ENCODE results near the gene ICAM3. TPM values are rescaled to one million over a fixed set of nuclear protein-coding genes. Genes with fewer than 3 reads are reported as not detected.

The ICAM3 gene
- total RNA-seq, 2 experiments from 2014 or later, result 63.7 to 76.4 TPM

DNA sequence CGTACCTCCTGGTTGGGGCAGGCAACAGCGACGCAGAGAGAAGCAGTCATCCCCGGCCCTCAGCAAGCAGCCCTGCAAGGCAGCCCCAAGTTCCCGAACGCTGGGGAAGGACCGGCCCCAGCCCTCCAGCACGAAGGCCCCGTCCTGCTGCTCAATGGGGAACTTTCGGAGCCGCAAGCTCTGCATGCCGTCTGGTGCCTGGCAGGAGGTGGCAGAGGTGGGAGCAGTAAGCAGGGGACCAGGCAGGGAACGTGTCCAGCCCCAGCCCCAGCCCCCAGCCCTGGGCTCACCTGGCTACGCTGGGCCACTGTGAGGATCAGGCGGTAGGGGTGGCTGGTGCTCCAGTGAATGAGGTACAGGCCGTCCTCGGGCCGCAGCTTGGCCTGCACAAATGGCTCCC, 22.8 kb upstream of the ICAM3 start:
- H3K4me3 ChIP-seq (ENCODE audit: low read depth, low read length, poor library complexity, severe bottlenecking), result no peak overlapping the region
- H2AFZ ChIP-seq (ENCODE audit: low read length), result no peak overlapping the region
- TF ChIP-seq, protein P1, sequence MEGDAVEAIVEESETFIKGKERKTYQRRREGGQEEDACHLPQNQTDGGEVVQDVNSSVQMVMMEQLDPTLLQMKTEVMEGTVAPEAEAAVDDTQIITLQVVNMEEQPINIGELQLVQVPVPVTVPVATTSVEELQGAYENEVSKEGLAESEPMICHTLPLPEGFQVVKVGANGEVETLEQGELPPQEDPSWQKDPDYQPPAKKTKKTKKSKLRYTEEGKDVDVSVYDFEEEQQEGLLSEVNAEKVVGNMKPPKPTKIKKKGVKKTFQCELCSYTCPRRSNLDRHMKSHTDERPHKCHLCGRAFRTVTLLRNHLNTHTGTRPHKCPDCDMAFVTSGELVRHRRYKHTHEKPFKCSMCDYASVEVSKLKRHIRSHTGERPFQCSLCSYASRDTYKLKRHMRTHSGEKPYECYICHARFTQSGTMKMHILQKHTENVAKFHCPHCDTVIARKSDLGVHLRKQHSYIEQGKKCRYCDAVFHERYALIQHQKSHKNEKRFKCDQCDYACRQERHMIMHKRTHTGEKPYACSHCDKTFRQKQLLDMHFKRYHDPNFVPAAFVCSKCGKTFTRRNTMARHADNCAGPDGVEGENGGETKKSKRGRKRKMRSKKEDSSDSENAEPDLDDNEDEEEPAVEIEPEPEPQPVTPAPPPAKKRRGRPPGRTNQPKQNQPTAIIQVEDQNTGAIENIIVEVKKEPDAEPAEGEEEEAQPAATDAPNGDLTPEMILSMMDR (conservative IDR thresholded peaks at IDR 0.05; ENCODE audit: low read length), result no peak
- no peaks in the 10 kb centered on the region for H3K9me3 ChIP-seq (ENCODE audit: low read length)
- no peaks in the 10 kb centered on the region for H3K79me2 ChIP-seq (ENCODE audit: insufficient read depth, low read depth, low read length)
- no peaks in the 10 kb centered on the region for H3K9me2 ChIP-seq (ENCODE audit: insufficient read depth, low read length)
- H3K27ac ChIP-seq (ENCODE audit: low read depth, low read length, poor library complexity, severe bottlenecking), result no peak overlapping the region
- no peaks in the 10 kb centered on the region for H3K4me1 ChIP-seq (ENCODE audit: insufficient read depth, low read length, poor library complexity, severe bottlenecking)
- no TSS peak for BruUV-seq (replicated peaks)
- POLR2A ChIA-PET, result interaction anchor here (0.7 kb wide), 1 partner anchor 9 kb away, joined by 3 read pairs; no protein-coding TSS in a partner anchor
- peaks cover 86% of the 10 kb centered on the region for H3K36me3 ChIP-seq (ENCODE audit: insufficient read depth, low read length)
- no peak for DNase-seq (ENCODE audit: low spot score)
- no peak overlapping the region for H3K4me2 ChIP-seq (ENCODE audit: low read length)
- intact Hi-C loops (cut with micrococcal nuclease; ENCODE audit: unreplicated experiment), result no loop called here
- CTCF ChIA-PET (ENCODE audit: unreplicated experiment), result no interaction called here
- no peaks in the 10 kb centered on the region for H4K20me1 ChIP-seq (ENCODE audit: insufficient read depth, low read length)

DNA sequence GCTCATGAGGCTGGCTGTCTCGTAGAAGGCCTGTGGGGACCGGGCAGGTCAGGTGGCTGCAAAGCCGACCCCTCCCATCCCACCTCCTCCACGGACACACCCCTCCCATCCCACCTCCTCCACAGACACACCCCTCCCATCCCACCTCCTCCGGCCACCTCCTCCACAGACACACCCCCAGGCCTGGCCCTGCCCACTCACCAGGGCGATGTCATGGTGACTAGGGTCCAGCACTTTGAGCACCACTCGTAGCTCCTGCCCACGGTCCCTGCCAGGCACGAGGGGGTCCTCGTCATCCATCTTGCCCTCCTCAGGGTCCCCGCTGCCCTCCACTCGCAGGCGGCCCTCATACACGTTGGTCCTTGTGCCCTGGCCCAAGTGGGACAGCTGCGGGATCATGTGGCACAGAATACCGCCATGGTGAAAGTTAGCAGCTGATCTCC, 22.2 kb upstream of the ICAM3 start:
- ChIA-PET POLR2A (no interaction called here), CTCF (ENCODE audit: unreplicated experiment) (no interaction called here)
- Histone ChIP-seq H3K27ac (ENCODE audit: low read depth, low read length, poor library complexity, severe bottlenecking) (no peak overlapping the region), H3K4me1 (ENCODE audit: insufficient read depth, low read length, poor library complexity, severe bottlenecking) (no peaks in the 10 kb centered on the region), H3K79me2 (ENCODE audit: insufficient read depth, low read depth, low read length) (no peaks in the 10 kb centered on the region), H3K4me3 (ENCODE audit: low read depth, low read length, poor library complexity, severe bottlenecking) (no peak overlapping the region), H3K9me2 (ENCODE audit: insufficient read depth, low read length) (no peaks in the 10 kb centered on the region), H3K4me2 (ENCODE audit: low read length) (no peak overlapping the region), H4K20me1 (ENCODE audit: insufficient read depth, low read length) (no peaks in the 10 kb centered on the region), H3K9me3 (ENCODE audit: low read length) (no peaks in the 10 kb centered on the region), H2AFZ (ENCODE audit: low read length) (no peak overlapping the region), H3K36me3 (ENCODE audit: insufficient read depth, low read length) (peaks cover 83% of the 10 kb centered on the region)
- no TSS peak for BruUV-seq (replicated peaks)
- TF ChIP-seq EZH2phosphoT487 (IDR thresholded peaks at IDR 0.05; ENCODE audit: borderline replicate concordance, low read depth, low read length), result no peak
- TF ChIP-seq, protein P1 (conservative IDR thresholded peaks at IDR 0.05; ENCODE audit: low read length), result no peak
- no peak for DNase-seq (ENCODE audit: low spot score)
- intact Hi-C loops (cut with micrococcal nuclease; ENCODE audit: unreplicated experiment), result no loop called here

DNA sequence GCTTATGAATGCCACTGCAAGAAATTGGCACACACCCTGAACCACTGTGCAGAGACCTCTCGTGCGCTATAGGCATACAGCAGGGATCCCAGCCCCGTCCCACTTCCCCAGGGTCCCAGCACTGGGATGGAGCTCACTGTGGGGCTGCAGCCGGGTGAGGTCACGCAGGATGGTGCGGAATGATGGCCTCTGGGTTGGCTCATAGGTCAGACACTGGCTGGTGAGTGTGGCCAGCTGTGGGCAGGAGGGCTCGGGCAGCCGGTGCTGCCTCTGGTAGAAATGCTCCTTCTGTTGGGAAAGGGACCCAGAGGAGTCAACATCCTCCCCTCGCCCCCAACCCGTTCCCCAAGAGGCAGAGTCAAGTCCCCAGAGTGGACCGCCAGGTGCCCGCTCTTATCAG, 17.0 kb upstream of the ICAM3 start:
- intact Hi-C loops (cut with micrococcal nuclease; ENCODE audit: unreplicated experiment), result no loop called here
- no peak overlapping the region for H3K4me3 ChIP-seq (ENCODE audit: low read depth, low read length, poor library complexity, severe bottlenecking)
- H3K27ac ChIP-seq (ENCODE audit: low read depth, low read length, poor library complexity, severe bottlenecking), result no peak overlapping the region
- CTCF ChIA-PET (ENCODE audit: unreplicated experiment), result no interaction called here
- DNase-seq (ENCODE audit: low spot score), result no peak
- H3K36me3 ChIP-seq (ENCODE audit: insufficient read depth, low read length), result peaks cover 67% of the 10 kb centered on the region
- no peak overlapping the region for H2AFZ ChIP-seq (ENCODE audit: low read length)
- H3K79me2 ChIP-seq (ENCODE audit: insufficient read depth, low read depth, low read length), result no peaks in the 10 kb centered on the region
- H3K4me2 ChIP-seq (ENCODE audit: low read length), result no peak overlapping the region
- no TSS peak for BruUV-seq (replicated peaks)
- no peaks in the 10 kb centered on the region for H4K20me1 ChIP-seq (ENCODE audit: insufficient read depth, low read length)
- no peak for TF ChIP-seq EZH2phosphoT487 (IDR thresholded peaks at IDR 0.05; ENCODE audit: borderline replicate concordance, low read depth, low read length)
- TF ChIP-seq, protein P1 (conservative IDR thresholded peaks at IDR 0.05; ENCODE audit: low read length), result no peak
- H3K4me1 ChIP-seq (ENCODE audit: insufficient read depth, low read length, poor library complexity, severe bottlenecking), result no peaks in the 10 kb centered on the region
- POLR2A ChIA-PET, result no interaction called here
- H3K9me3 ChIP-seq (ENCODE audit: low read length), result no peaks in the 10 kb centered on the region
- H3K9me2 ChIP-seq (ENCODE audit: insufficient read depth, low read length), result no peaks in the 10 kb centered on the region

Data from OCI-LY7 (cell line).